Suprapubic skin (tissue), 4 donors: ENCODE data around the gene MIXL1.

ENCODE experiments used
- EP300 ChIP-seq: sonication (generic); formaldehyde crosslinking; IDR thresholded peaks from one replicate; pipeline ENCODE4 v1.6.1; 2017; ENCODE audit warnings: antibody characterized with exemption
- POLR2A ChIP-seq, 2 donors: fragments of 450-650 bp; IDR thresholded peaks; one replicate each; pipeline ENCODE4 v1.6.1; 2017; ENCODE audit warnings: antibody characterized with exemption in 2 of 2, mild to moderate bottlenecking in 2 of 2, moderate library complexity in 2 of 2
- POLR2AphosphoS5 ChIP-seq, 3 donors: sonication (generic); formaldehyde crosslinking; IDR thresholded peaks; one replicate each; pipeline ENCODE4 v1.6.1; 2017; ENCODE audit warnings: antibody characterized with exemption in 3 of 3
- TF ChIP-seq, protein P1 (sequence below), 2 donors: fragments of 200-600 bp in 1 of 2; fragments of 450-650 bp in 1 of 2; sonication (generic) in 1 of 2; IDR thresholded peaks; one replicate each; pipeline ENCODE4 v1.5.1; 2016 to 2019; ENCODE audit warnings: antibody characterized with exemption in 2 of 2, mild to moderate bottlenecking in 1 of 2, moderate library complexity in 1 of 2

DNA sequence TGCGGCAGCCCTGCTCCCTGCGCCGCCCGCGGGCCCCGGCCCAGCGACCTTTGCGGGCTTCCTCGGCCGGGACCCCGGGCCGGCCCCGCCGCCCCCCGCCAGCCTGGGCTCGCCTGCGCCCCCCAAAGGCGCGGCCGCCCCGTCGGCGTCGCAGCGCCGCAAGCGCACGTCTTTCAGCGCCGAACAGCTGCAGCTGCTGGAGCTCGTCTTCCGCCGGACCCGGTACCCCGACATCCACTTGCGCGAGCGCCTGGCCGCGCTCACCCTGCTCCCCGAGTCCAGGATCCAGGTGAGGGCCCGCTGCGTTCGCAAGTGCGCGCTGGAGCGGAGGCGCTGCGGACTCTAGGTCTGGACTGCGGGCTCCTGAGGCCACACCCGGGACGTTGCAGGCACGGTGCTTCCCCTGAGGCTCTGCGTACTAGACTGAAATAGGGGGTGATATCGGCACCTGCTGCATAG, 351 bp downstream of the MIXL1 start:
- TF ChIP-seq, protein P1, sequence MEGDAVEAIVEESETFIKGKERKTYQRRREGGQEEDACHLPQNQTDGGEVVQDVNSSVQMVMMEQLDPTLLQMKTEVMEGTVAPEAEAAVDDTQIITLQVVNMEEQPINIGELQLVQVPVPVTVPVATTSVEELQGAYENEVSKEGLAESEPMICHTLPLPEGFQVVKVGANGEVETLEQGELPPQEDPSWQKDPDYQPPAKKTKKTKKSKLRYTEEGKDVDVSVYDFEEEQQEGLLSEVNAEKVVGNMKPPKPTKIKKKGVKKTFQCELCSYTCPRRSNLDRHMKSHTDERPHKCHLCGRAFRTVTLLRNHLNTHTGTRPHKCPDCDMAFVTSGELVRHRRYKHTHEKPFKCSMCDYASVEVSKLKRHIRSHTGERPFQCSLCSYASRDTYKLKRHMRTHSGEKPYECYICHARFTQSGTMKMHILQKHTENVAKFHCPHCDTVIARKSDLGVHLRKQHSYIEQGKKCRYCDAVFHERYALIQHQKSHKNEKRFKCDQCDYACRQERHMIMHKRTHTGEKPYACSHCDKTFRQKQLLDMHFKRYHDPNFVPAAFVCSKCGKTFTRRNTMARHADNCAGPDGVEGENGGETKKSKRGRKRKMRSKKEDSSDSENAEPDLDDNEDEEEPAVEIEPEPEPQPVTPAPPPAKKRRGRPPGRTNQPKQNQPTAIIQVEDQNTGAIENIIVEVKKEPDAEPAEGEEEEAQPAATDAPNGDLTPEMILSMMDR (IDR thresholded peaks at IDR 0.05) = no peak
- TF ChIP-seq POLR2AphosphoS5 (IDR thresholded peaks at IDR 0.05) (no peak), EP300 (no peak), POLR2A (IDR thresholded peaks at IDR 0.05) (no peak)
